Activated T-cell treated with anti-CD3 and anti-CD28 coated beads, Interleukin-2, amount 50 U/mL, for 72 hours (primary cell): Measurements from ENCODE around the gene RAB4A. TPM values are rescaled to one million over a fixed set of nuclear protein-coding genes. Genes with fewer than 3 reads are reported as not detected.

ENCODE experiments used
- ATAC-seq, 2 donors: fragments of 150-1000 bp; cut with Tn5 transposase; replicated peaks in 1 of 2; 2 replicates each; pipeline ENCODE4 v1.10.0; 2021; ENCODE audit warnings: moderate library complexity in 2 of 2, mild to moderate bottlenecking in 1 of 2
- DNase-seq, 2 donors: peaks; one replicate each; pipeline ENCODE4 v3.0.0; 2021 to 2022; ENCODE audit warnings: mixed read lengths in 1 of 2
- H3K27ac Mint-ChIP-seq: one replicate; pipeline ENCODE4 v1.8.0; 2022; ENCODE audit warnings: mild to moderate bottlenecking, moderate library complexity, mixed read lengths
- H3K27me3 Mint-ChIP-seq: one replicate; pipeline ENCODE4 v1.8.0; 2022; ENCODE audit warnings: low read depth, mixed read lengths
- H3K36me3 Mint-ChIP-seq, 2 donors: one replicate each; pipeline ENCODE4 v1.8.0; 2022; ENCODE audit warnings: mixed read lengths in 2 of 2, mild to moderate bottlenecking in 1 of 2; ENCODE audit not compliant: insufficient read depth in 2 of 2
- H3K4me1 Mint-ChIP-seq: one replicate; pipeline ENCODE4 v1.8.0; 2022; ENCODE audit warnings: low read depth, mixed read lengths
- H3K4me3 Mint-ChIP-seq, 2 donors: one replicate each; pipeline ENCODE4 v1.8.0; 2022; ENCODE audit warnings: mild to moderate bottlenecking in 2 of 2, mixed read lengths in 2 of 2, moderate library complexity in 2 of 2
- H3K9me3 Mint-ChIP-seq, 2 donors: one replicate each; pipeline ENCODE4 v1.8.0; 2022; ENCODE audit warnings: mixed read lengths in 2 of 2
- total RNA-seq, 2 donors: library from RNA; stranded (reverse); gene quantifications; one replicate each; pipeline ENCODE4 v1.2.3, GENCODE V29; 2022

RAB4A gene
- total RNA-seq, 2 donors from 2014 or later: 31.7 to 32.3 TPM

GRCh38 chr1:229342656-229343569 is 72.0 kb downstream of the RAB4A start, which contains the start of gene CCSAP:
CCSAP (minus strand) TSS chr1:229343047; CDS start chr1:229342465, 582 bp downstream.
- Mint-ChIP-seq H3K4me1 (peaks cover 48% of the 10 kb centered on the region), H3K27me3 (peaks cover 32% of the 10 kb centered on the region), H3K36me3 (peaks cover 1 to 2% of the 10 kb centered on the region in 2 donors), H3K9me3 (peaks cover 0 to 1% of the 10 kb centered on the region in 2 donors), H3K27ac (peak within 1 kb of the TSS; percentile 79), H3K4me3 (peak within 1 kb of the TSS; percentile 95 to 97)
- peak; percentile 49 to 51 for ATAC-seq
- DNase-seq: peak; percentile 68 to 70

- peaks cover 35% of the 10 kb centered on the region for H3K27me3 Mint-ChIP-seq
- no peak overlapping the region for H3K27ac Mint-ChIP-seq
- H3K36me3 Mint-ChIP-seq: peaks cover 0 to 1% of the 10 kb centered on the region in 2 donors
- ATAC-seq (no peak), DNase-seq (peak; percentile 16 to 26)
- peak overlapping the region; percentile 71 to 95 for H3K4me3 Mint-ChIP-seq
- peaks cover 0 to 1% of the 10 kb centered on the region in 2 donors for H3K9me3 Mint-ChIP-seq
- H3K4me1 Mint-ChIP-seq: peaks cover 36% of the 10 kb centered on the region
Observed at GRCh38 chr1:229344139-229344538, 73.2 kb downstream of the RAB4A start.

- Mint-ChIP-seq H3K4me1 (peaks cover 26% of the 10 kb centered on the region), H3K27ac (no peak overlapping the region), H3K9me3 (peaks cover 0 to 1% of the 10 kb centered on the region in 2 donors), H3K36me3 (peaks cover 0 to 1% of the 10 kb centered on the region in 2 donors), H3K4me3 (peak overlapping the region in 1 of 2 donors; percentile 11), H3K27me3 (peaks cover 35% of the 10 kb centered on the region)
- DNase-seq (no peak), ATAC-seq (no peak)
Observed at GRCh38 chr1:229344937-229345684, 74.2 kb downstream of the RAB4A start.

GRCh38 chr1:229347528-229347927 is 76.6 kb downstream of the RAB4A start:
- ATAC-seq (no peak), DNase-seq (no peak)
- peaks cover 0 to 1% of the 10 kb centered on the region in 2 donors for H3K36me3 Mint-ChIP-seq
- peaks cover 0 to 1% of the 10 kb centered on the region in 2 donors for H3K9me3 Mint-ChIP-seq
- peaks cover 15% of the 10 kb centered on the region for H3K4me1 Mint-ChIP-seq
- H3K27me3 Mint-ChIP-seq: peaks cover 47% of the 10 kb centered on the region
- no peak overlapping the region for H3K27ac Mint-ChIP-seq
- H3K4me3 Mint-ChIP-seq: no peak overlapping the region

- no peak overlapping the region for H3K4me3 Mint-ChIP-seq
- H3K27me3 Mint-ChIP-seq: peaks cover 49% of the 10 kb centered on the region
- H3K36me3 Mint-ChIP-seq: peaks cover 1 to 2% of the 10 kb centered on the region in 2 donors
- no peak overlapping the region for H3K27ac Mint-ChIP-seq
- no peaks in the 10 kb centered on the region for H3K4me1 Mint-ChIP-seq
- no peak for ATAC-seq
- no peak for DNase-seq
- H3K9me3 Mint-ChIP-seq: peaks cover 0 to 3% of the 10 kb centered on the region in 2 donors
Observed at GRCh38 chr1:229349463-229350385, 78.8 kb downstream of the RAB4A start.

GRCh38 chr1:229352975-229353374 is 82.1 kb downstream of the RAB4A start:
- no peak for DNase-seq
- Mint-ChIP-seq H3K4me3 (no peak overlapping the region), H3K27ac (no peak overlapping the region), H3K36me3 (peaks cover 0 to 6% of the 10 kb centered on the region in 2 donors), H3K4me1 (no peaks in the 10 kb centered on the region), H3K27me3 (peaks cover 45% of the 10 kb centered on the region), H3K9me3 (peaks cover 0 to 2% of the 10 kb centered on the region in 2 donors)
- ATAC-seq: no peak

- no peak overlapping the region for H3K4me3 Mint-ChIP-seq
- ATAC-seq: no peak
- H3K4me1 Mint-ChIP-seq: no peaks in the 10 kb centered on the region
- DNase-seq: no peak
- H3K27ac Mint-ChIP-seq: no peak overlapping the region
- H3K27me3 Mint-ChIP-seq: peaks cover 55% of the 10 kb centered on the region
- H3K9me3 Mint-ChIP-seq: peaks cover 0 to 2% of the 10 kb centered on the region in 2 donors
- peaks cover 0 to 6% of the 10 kb centered on the region in 2 donors for H3K36me3 Mint-ChIP-seq
Observed at GRCh38 chr1:229354226-229354625, 83.3 kb downstream of the RAB4A start.

Other genes with a start within 250 kb of the RAB4A start
- gene CCSAP, start 71.9 kb downstream of the RAB4A start, total RNA-seq: 1 to 10 TPM; 7.9 to 8.2 TPM
- gene ACTA1, start 163.0 kb downstream of the RAB4A start, total RNA-seq: not detected
- 10 to 100 TPM; 42.8 to 53.4 TPM for gene NUP133, start 237.2 kb downstream of the RAB4A start, total RNA-seq